Osteocyte (in vitro differentiated cells): ENCODE data around the gene BET1. TPM values are rescaled to one million over a fixed set of nuclear protein-coding genes. Genes with fewer than 3 reads are reported as not detected.

Experiments
- DNase-seq: peaks from one replicate; pipeline ENCODE4 v3.0.0; 2021; ENCODE audit warnings: mixed read lengths; ENCODE audit not compliant: unreplicated experiment; ENCODE audit errors: extremely low spot score
- H3K27ac Mint-ChIP-seq: one replicate; pipeline ENCODE4 v1.8.0; 2021; ENCODE audit warnings: mild to moderate bottlenecking, mixed read lengths; ENCODE audit not compliant: unreplicated experiment
- H3K27me3 Mint-ChIP-seq: one replicate; pipeline ENCODE4 v1.8.0; 2021; ENCODE audit warnings: mixed read lengths; ENCODE audit not compliant: unreplicated experiment
- H3K36me3 Mint-ChIP-seq: one replicate; pipeline ENCODE4 v1.8.0; 2021; ENCODE audit warnings: mixed read lengths; ENCODE audit not compliant: unreplicated experiment
- H3K4me1 Mint-ChIP-seq: one replicate; pipeline ENCODE4 v1.8.0; 2021; ENCODE audit warnings: mixed read lengths; ENCODE audit not compliant: unreplicated experiment
- H3K4me3 Mint-ChIP-seq: one replicate; pipeline ENCODE4 v1.8.0; 2021; ENCODE audit warnings: mild to moderate bottlenecking, moderate library complexity, mixed read lengths; ENCODE audit not compliant: unreplicated experiment
- H3K9me3 Mint-ChIP-seq: one replicate; pipeline ENCODE4 v1.8.0; 2021; ENCODE audit warnings: mixed read lengths; ENCODE audit not compliant: unreplicated experiment
- CTCF ChIP-seq: fragments of 200-600 bp; sonication (generic); IDR thresholded peaks from 2 replicates; pipeline ENCODE4 v1.5.0; 2021; ENCODE audit warnings: antibody characterized with exemption, mild to moderate bottlenecking, moderate library complexity
- total RNA-seq: library from RNA; stranded (reverse); gene quantifications from 2 replicates; pipeline ENCODE4 v1.2.1, GENCODE V29; 2021

The BET1 gene
- total RNA-seq, 1 donor from 2014 or later: 29.3 TPM

DNA sequence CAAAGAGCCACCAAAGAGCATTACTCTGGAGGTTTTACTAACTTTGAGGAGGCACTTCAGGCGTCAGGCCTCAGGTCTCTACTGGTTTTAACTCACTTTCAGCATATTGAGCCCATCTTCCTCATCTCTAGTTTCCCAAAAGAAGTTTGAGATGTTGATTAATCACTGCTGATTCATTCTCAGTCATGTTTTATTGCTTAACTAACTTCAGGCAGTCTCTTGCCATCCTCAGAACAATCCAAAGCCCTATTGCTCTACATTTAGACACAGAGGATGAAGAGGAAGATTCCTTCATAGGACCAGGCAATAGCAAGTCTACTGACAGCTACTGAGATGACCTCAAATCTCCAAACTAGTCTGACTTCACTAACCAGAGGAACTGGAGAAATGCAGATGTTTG lies 39.1 kb upstream of the BET1 start:
- H3K4me1 Mint-ChIP-seq: peaks cover 10% of the 10 kb centered on the region
- no peaks in the 10 kb centered on the region for H3K36me3 Mint-ChIP-seq
- no peak for DNase-seq
- H3K4me3 Mint-ChIP-seq: no peak overlapping the region
- no peak overlapping the region for H3K27ac Mint-ChIP-seq
- H3K27me3 Mint-ChIP-seq: peaks cover 3% of the 10 kb centered on the region
- no peaks in the 10 kb centered on the region for H3K9me3 Mint-ChIP-seq
- no peak for TF ChIP-seq CTCF

GRCh38 chr7:94042381-94042780 lies 38.2 kb upstream of the BET1 start:
- no peak for TF ChIP-seq CTCF
- H3K4me1 Mint-ChIP-seq: peaks cover 10% of the 10 kb centered on the region

GRCh38 chr7:94041529-94041928 lies 37.4 kb upstream of the BET1 start:
- H3K36me3 Mint-ChIP-seq: no peaks in the 10 kb centered on the region
- no peak overlapping the region for H3K27ac Mint-ChIP-seq
- no peak for TF ChIP-seq CTCF
- H3K4me1 Mint-ChIP-seq: peaks cover 10% of the 10 kb centered on the region
- no peak overlapping the region for H3K4me3 Mint-ChIP-seq
- DNase-seq: no peak
- peaks cover 12% of the 10 kb centered on the region for H3K27me3 Mint-ChIP-seq
- no peaks in the 10 kb centered on the region for H3K9me3 Mint-ChIP-seq

More at GRCh38 chr7:94042381-94042780, 38.2 kb upstream of the BET1 start:
- no peak overlapping the region for H3K27ac Mint-ChIP-seq
- H3K36me3 Mint-ChIP-seq: no peaks in the 10 kb centered on the region
- no peak overlapping the region for H3K4me3 Mint-ChIP-seq
- peaks cover 8% of the 10 kb centered on the region for H3K27me3 Mint-ChIP-seq
- no peak for DNase-seq
- H3K9me3 Mint-ChIP-seq: no peaks in the 10 kb centered on the region

GRCh38 chr7:94040254-94040653 lies 36.1 kb upstream of the BET1 start:
- DNase-seq: no peak
- Mint-ChIP-seq H3K27ac (no peak overlapping the region), H3K4me3 (no peak overlapping the region), H3K36me3 (no peaks in the 10 kb centered on the region), H3K9me3 (no peaks in the 10 kb centered on the region), H3K4me1 (peaks cover 10% of the 10 kb centered on the region), H3K27me3 (peaks cover 12% of the 10 kb centered on the region)
- no peak for TF ChIP-seq CTCF

GRCh38 chr7:94039368-94040035 lies 35.3 kb upstream of the BET1 start:
- no peaks in the 10 kb centered on the region for H3K9me3 Mint-ChIP-seq
- TF ChIP-seq CTCF: no peak
- no peaks in the 10 kb centered on the region for H3K36me3 Mint-ChIP-seq
- H3K4me1 Mint-ChIP-seq: peaks cover 10% of the 10 kb centered on the region
- H3K4me3 Mint-ChIP-seq: no peak overlapping the region
- H3K27me3 Mint-ChIP-seq: peaks cover 12% of the 10 kb centered on the region
- no peak overlapping the region for H3K27ac Mint-ChIP-seq
- no peak for DNase-seq
